GM19372 (cell line): ENCODE measurements around the gene FSTL1.

Experiments used
- ATAC-seq: cut with Tn5 transposase; IDR thresholded peaks from one replicate; pipeline ENCODE4 v1.9.1; 2021; ENCODE audit warnings: mild to moderate bottlenecking, low read depth, moderate library complexity; ENCODE audit not compliant: unreplicated experiment

FSTL1 gene

DNA sequence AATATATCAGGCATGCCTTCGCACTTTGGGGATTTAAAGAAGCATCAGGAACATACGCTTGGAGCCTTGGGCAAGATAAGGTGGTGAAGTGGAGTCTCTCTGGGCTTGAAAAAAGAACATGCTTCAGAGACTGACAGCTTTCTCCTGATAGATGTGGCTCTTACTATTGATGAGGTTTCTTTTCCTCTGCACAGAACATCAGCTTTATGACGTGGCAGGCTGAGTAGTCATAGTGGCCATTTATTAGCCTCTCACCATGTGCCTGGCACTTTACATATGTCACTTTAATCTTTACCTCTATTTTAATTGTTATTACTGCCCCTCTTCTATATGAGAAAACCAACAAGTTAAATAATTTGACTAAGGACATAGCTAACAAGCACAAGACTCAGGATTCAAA, 82.6 kb downstream of the FSTL1 start:
- no peak for ATAC-seq

DNA sequence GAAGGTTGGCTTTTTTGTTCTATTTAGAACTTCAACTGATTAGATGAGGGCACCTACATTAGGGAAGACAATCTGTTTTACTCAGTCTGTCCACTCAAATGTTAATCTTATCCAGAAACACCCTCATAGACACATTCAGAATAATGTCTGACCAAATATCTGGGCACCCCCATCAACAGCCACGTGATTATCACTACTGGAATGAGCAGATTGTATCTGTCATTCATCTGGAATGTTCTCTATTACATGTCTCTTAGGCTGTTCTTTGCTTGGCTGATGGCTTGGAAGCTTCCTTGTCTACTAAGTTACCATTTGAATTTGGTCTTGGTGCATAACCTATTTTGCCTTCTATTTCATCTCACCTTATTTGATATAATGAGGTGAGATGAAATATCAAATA, 86.0 kb downstream of the FSTL1 start:
- no peak for ATAC-seq

DNA sequence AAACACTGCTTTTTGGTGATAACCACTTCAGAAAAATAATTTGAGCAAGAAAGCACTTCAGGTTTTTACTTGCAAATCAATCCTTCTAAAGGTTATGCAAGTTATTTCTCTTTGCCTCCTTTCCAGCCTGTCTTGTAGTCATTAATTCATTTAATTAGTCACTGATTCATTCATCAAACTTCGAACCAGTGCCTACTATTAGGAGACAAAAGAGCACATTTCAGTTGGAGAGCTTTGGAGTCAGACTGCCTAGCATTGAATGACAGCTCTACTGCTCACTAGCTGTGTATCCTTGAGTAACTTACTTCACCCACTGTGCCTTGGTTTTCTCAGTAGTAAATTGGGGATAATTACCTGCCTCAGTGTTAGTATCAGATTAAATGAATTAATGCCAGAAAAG, 86.7 kb downstream of the FSTL1 start:
- no peak for ATAC-seq

DNA sequence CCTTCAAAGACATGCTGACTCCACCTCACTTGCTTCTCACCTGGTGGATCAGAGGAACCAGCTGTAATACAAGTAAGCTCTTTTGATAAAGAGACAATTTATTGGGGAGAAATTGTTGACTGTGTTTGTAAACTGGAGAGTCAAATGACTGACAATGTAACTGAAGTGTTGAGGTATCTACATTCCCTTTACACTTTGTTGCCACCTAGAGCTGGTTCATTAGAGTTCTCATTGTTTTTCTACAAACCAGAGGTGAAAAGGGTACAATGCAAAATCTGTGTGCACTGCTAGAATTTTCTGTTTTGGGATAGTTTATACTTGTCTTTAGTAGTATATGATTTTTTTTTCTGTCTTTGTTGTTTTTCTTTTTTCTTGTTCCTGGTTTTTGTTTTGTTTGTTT, 93.0 kb downstream of the FSTL1 start:
- ATAC-seq: no peak

DNA sequence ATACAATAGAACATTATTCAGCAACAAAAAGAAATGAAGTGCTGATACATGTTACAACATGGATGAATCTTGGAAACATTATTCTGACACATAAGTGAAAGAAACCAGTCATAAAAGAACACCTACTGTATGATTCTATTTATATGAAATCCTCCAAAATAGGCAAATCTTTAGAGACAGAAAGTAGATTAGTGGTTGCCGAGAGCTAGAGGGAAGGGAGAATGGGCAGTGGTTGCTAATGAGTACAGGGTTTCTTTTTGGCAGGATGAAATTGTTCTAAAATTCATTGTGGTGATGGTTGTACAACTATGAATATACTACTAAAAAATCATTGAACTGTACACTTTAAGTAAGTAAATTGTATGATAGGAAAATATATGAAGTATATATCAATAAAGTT, 95.3 kb downstream of the FSTL1 start:
- no peak for ATAC-seq

DNA sequence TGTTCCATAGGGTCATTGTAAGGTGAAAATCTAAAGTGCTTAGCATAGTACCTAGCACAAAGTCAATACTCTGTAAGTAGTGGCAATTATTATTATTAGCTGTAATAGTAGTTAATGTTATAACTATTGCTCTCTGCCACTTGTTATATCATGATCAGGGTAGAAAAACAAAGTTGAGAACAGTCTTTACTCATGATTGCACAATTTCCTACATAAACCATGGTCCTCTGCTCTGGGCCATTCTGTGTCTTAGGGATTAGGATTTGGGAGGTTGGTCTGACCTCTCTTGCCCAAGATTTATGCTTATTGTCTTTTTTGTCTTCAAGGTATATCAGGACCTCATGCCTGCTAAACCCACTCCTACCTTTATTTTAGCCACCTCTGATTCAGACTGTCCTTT, 97.3 kb downstream of the FSTL1 start:
- no peak for ATAC-seq

DNA sequence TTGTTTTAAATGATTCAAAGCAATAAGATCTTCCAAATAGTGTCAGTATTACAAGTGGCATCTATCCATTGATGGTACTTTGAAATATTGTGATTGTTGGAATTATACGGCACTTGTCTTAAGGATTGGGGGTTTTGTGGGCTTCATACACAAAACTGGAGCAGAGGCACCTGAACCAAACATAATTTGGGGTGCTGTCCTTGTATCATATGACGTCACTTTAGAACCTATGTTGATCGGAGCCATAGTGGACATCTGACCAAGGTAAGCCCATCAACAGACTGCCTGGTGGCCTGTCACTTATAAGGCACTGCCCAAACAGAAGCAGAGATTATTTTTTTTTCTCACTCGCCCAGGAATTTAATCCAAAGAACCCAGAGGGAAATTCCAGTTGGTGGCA, 98.8 kb downstream of the FSTL1 start:
- no peak for ATAC-seq

DNA sequence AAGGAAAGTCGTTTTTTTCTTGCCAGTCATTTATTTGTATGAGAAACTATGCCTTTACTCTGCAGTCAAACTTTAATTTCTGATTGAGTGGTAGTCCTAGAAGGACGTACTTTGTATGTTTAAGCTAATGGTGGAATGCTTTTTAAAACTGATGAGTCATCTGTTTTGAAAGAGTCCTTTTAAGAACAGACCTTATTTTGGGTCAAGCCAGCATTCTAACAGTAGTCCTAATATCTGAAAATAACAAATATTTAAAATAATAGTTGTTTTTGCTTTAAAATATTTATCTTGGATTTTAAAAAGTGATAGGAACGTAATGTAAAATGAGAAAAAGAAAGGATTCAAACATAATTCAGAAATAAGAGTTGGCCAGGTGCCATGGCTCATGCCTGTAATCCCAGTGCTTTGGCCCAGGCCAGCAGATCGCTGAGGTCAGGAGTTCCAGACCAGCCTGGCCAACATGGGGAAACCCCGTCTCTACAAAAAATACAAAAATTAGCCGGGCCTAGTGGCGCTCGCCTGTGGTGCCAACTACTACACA, 100.3 kb downstream of the FSTL1 start:
- no peak for ATAC-seq

DNA sequence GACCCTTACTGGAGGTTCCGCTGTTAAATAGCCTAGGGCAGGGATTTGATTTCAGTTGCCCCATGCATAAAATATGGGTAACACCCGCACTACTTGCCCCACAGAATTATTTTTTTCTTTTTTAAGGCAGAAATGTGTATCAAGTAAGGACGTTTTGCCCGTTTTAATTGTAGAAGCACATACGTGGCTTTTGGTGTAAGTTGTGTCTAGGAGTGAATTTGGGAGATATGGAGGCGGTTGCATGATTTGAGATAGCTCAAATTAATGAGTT, 101.0 kb downstream of the FSTL1 start:
- no peak for ATAC-seq

DNA sequence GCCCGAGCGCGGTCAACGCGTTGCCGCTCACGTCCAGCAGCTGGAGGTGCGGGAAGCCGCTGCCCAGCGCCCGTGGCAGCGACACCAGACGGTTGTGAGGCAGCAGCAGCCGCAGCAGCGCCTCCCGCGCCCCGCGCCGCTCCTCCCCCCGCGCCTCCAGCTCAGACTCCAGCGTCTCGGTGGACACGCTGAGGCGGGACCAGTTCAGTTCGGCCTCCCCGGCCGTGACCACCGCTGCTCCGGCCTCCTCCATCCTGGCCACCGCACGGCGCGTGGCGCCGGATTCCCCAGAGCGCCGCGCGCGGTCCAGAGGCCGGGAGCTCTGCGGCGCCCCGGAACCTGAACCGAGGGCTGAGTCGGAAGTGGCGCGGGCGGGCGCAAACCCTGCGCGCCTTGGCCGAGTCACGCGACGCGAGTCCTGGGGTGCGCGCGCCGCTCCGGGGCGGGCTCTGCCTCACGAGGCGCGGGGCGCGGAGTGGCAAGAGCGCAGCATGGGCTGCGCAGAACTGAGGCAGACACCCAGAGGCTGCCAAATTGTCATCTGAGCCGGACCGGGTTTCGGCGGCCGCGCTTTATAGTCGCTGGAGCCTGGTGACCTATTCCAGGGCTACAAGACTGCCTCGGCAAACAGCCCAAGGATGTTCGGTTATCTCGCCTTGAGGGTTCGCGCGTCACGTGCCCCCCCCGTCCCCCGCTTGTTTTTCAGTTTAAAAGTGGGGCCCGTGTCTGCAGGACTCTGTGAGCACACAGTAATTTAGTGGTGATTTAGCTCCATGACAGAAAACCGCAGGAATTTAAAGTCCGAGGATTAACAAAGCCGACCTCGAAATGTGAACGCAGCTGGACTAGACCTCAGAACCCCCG, 101.6 kb downstream of the FSTL1 start, which contains the start of gene LRRC58:
TSS of gene LRRC58 (minus strand) at position 364 of the 864 bp plus-strand sequence. CDS start at position 253, 111 bp downstream.
- ATAC-seq: peak; percentile 79

DNA sequence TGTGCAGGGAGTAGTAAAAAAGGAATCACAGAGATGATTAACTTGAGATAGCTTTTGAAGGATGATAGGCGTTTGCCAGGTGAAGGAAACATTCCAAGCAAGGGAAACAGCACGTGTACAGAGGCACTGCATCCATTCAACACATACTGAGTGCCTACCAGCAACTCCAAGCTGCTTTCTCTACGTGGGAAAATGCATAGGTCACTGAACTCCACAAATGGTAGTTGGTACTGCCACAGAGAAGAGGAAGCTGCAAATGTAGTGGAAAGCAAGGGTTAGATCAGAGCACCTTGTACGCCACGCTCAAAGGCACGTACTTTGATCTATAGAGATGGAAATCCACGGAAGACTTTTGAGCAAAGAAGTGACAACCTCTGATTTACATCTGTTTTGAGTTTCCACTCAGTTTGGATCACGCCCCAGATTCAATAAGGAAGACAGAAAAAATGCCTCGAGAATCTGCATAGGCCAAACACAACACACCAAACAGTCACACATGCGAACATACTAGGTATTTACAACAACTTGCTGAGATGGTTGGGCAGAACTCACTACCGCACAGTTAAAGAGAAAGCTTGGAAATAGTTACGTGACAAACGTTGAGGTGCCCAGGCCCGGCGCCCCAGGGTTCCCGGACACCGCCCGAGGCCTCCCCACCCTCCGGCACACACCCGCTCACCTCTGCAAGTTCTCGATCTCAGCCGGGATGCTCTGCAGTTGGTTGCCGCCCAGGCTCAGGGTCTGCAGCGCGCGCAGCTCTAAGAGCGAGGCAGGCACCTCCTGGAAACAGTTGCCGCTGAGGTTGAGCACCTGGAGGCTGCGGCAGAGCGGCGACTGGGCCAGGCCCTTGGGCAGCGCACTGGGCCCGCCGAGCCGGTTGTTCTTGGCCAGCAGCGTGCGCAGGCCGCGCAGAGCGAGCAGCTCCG, 102.5 kb downstream of the FSTL1 start:
- peak; percentile 54 for ATAC-seq

DNA sequence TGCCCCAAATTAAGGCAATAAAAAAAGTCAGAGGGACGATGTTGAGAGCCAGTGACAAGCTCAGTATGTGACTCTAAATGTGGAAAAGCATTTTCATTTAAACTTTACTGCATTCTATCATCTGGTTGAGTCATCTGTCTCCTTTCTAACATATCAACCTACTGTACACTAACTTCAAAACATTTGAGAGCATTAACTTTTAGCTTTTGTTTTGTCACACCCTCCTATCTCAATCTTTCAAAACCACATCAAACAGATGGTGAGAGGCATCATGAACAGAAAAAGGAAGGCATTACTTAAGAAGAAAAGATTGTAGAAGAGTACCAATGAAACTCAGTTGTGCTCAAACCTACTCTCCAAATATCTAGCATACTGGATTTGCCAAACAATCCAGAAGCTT, 106.4 kb downstream of the FSTL1 start:
- ATAC-seq: no peak
